GM21576 (cell line): Measurements from ENCODE around the gene P2RY8.
"Not testable (repeated sequence)": the region's sequence is repeated elsewhere in the genome, so short reads cannot be mapped to it uniquely, and the experiment has no call there.

ENCODE experiments used
- ATAC-seq: cut with Tn5 transposase; IDR thresholded peaks from one replicate; pipeline ENCODE4 v1.9.1; 2021; ENCODE audit warnings: mild to moderate bottlenecking, moderate library complexity; ENCODE audit not compliant: unreplicated experiment

The P2RY8 gene

GRCh38 chrX:1488745-1489144, 48.2 kb downstream of the P2RY8 start:
- no peak for ATAC-seq

- ATAC-seq = no peak
These were observed 48.8 kb downstream of the P2RY8 start for GRCh38 chrX:1488141-1488540.

GRCh38 chrX:1487401-1487800, 49.6 kb downstream of the P2RY8 start:
- no peak for ATAC-seq

- no peak for ATAC-seq
These were observed 50.1 kb downstream of the P2RY8 start for GRCh38 chrX:1486749-1487361.

- ATAC-seq = no peak
These were observed 50.8 kb downstream of the P2RY8 start for GRCh38 chrX:1486177-1486576.

GRCh38 chrX:1485033-1485432, 52.0 kb downstream of the P2RY8 start:
- no peak for ATAC-seq

- ATAC-seq = no peak
These were observed 52.4 kb downstream of the P2RY8 start for GRCh38 chrX:1484638-1485019.

GRCh38 chrX:1483843-1484637, 52.9 kb downstream of the P2RY8 start:
- ATAC-seq = peak; percentile 53

- ATAC-seq = not testable (repeated sequence)
These were observed 54.5 kb downstream of the P2RY8 start for GRCh38 chrX:1482530-1482928.

- ATAC-seq = peak; percentile 50
These were observed 55.1 kb downstream of the P2RY8 start for GRCh38 chrX:1481636-1482529.

GRCh38 chrX:1480082-1480785, 56.8 kb downstream of the P2RY8 start:
- ATAC-seq = no peak

- ATAC-seq = no peak
These were observed 59.1 kb downstream of the P2RY8 start for GRCh38 chrX:1477801-1478458.

- no peak for ATAC-seq
These were observed 59.8 kb downstream of the P2RY8 start for GRCh38 chrX:1477229-1477628.

- ATAC-seq = no peak
These were observed 60.3 kb downstream of the P2RY8 start for GRCh38 chrX:1476682-1477081.

- no peak for ATAC-seq
These were observed 61.1 kb downstream of the P2RY8 start for GRCh38 chrX:1475881-1476280.

GRCh38 chrX:1475481-1475880, 61.5 kb downstream of the P2RY8 start:
- ATAC-seq = no peak

GRCh38 chrX:1474593-1474992, 62.4 kb downstream of the P2RY8 start:
- not testable (repeated sequence) for ATAC-seq

GRCh38 chrX:1472975-1473374, 64.0 kb downstream of the P2RY8 start:
- ATAC-seq = no peak

GRCh38 chrX:1468250-1468772, 68.7 kb downstream of the P2RY8 start:
- peak; percentile 47 for ATAC-seq

GRCh38 chrX:1466971-1467561, 69.9 kb downstream of the P2RY8 start:
- ATAC-seq = peak; percentile 40
